HepG2 (cell line): ENCODE data around the gene ZNF248. TPM values are rescaled to one million over a fixed set of nuclear protein-coding genes. Genes with fewer than 3 reads are reported as not detected.

ENCODE experiments used
- ARID2 ChIP-seq: sonication (generic); formaldehyde crosslinking; IDR thresholded peaks from 2 replicates; pipeline ENCODE4 v1.8.1; 2022; ENCODE audit warnings: mild to moderate bottlenecking, missing genetic modification reagents, borderline replicate concordance
- ATF6 ChIP-seq: sonication (generic); formaldehyde crosslinking; conservative IDR thresholded peaks from 2 replicates; pipeline ENCODE4 v1.4.0; 2020; ENCODE audit warnings: missing genetic modification reagents
- CREB3 ChIP-seq: sonication (generic); formaldehyde crosslinking; IDR thresholded peaks from 2 replicates; pipeline ENCODE4 v1.5.0; 2020; ENCODE audit warnings: missing genetic modification reagents
- FLYWCH1 ChIP-seq: sonication (generic); formaldehyde crosslinking; IDR thresholded peaks from 2 replicates; pipeline ENCODE4 v1.8.1; 2023; ENCODE audit warnings: mild to moderate bottlenecking, missing genetic modification reagents
- FUBP1 ChIP-seq: sonication (generic); formaldehyde crosslinking; IDR thresholded peaks from 2 replicates; pipeline ENCODE4 v1.5.1; 2020; ENCODE audit warnings: missing genetic modification reagents, mild to moderate bottlenecking, borderline replicate concordance
- IRF1 ChIP-seq: sonication (generic); formaldehyde crosslinking; IDR thresholded peaks from 2 replicates; pipeline ENCODE4 v1.4.0; 2020; ENCODE audit warnings: low read depth, mild to moderate bottlenecking, missing genetic modification reagents
- NFE2L1 ChIP-seq: sonication (generic); formaldehyde crosslinking; IDR thresholded peaks from 2 replicates; pipeline ENCODE4 v1.4.0; 2020; ENCODE audit warnings: missing genetic modification reagents, mild to moderate bottlenecking, borderline replicate concordance
- SOX13 ChIP-seq, 3 experiments: fragments of 450-650 bp in 1 of 3; sonication (generic) in 1 of 3; formaldehyde crosslinking in 1 of 3; IDR thresholded peaks in 2 of 3; conservative IDR thresholded peaks in 1 of 3; 2 replicates each; pipeline versions ENCODE4 v1.5.0 to v1.6.1; 2016 to 2020; ENCODE audit warnings: antibody characterized with exemption in 1 of 3, mild to moderate bottlenecking in 1 of 3, missing compliant biosample characterization in 1 of 3, missing genetic modification reagents in 1 of 3, moderate library complexity in 1 of 3
- SOX5 ChIP-seq: IDR thresholded peaks from 2 replicates; pipeline ENCODE4 v1.6.1; 2016; ENCODE audit warnings: borderline replicate concordance
- THYN1 ChIP-seq: sonication (generic); formaldehyde crosslinking; IDR thresholded peaks from 2 replicates; pipeline ENCODE4 v1.8.1; 2023; ENCODE audit warnings: low read depth, mild to moderate bottlenecking, moderate library complexity, missing genetic modification reagents, borderline replicate concordance
- TMF1 ChIP-seq: sonication (generic); formaldehyde crosslinking; IDR thresholded peaks from 2 replicates; pipeline ENCODE4 v1.8.1; 2022; ENCODE audit warnings: low read depth, missing genetic modification reagents
- YEATS4 ChIP-seq: sonication (generic); formaldehyde crosslinking; IDR thresholded peaks from 2 replicates; pipeline ENCODE4 v1.4.0; 2020; ENCODE audit warnings: missing genetic modification reagents, borderline replicate concordance
- ZC3H13 ChIP-seq: sonication (generic); formaldehyde crosslinking; IDR thresholded peaks from 2 replicates; pipeline ENCODE4 v1.8.1; 2023; ENCODE audit warnings: mild to moderate bottlenecking, missing genetic modification reagents, moderate library complexity
- ZNF20 ChIP-seq: sonication (generic); formaldehyde crosslinking; IDR thresholded peaks from 2 replicates; pipeline ENCODE4 v1.4.0; 2020; ENCODE audit warnings: mild to moderate bottlenecking, moderate library complexity, missing genetic modification reagents
- ZNF234 ChIP-seq: sonication (generic); formaldehyde crosslinking; conservative IDR thresholded peaks from 2 replicates; pipeline ENCODE4 v1.5.1; 2020; ENCODE audit warnings: mild to moderate bottlenecking, missing genetic modification reagents
- ZNF276 ChIP-seq: sonication (generic); formaldehyde crosslinking; IDR thresholded peaks from 2 replicates; pipeline ENCODE4 v1.4.0; 2020; ENCODE audit warnings: mild to moderate bottlenecking, low read depth, missing genetic modification reagents
- ZNF33A ChIP-seq: sonication (generic); formaldehyde crosslinking; IDR thresholded peaks from 2 replicates; pipeline ENCODE4 v1.5.1; 2020; ENCODE audit warnings: missing genetic modification reagents, mild to moderate bottlenecking, moderate library complexity, borderline replicate concordance
- ZNF354B ChIP-seq: sonication (generic); formaldehyde crosslinking; IDR thresholded peaks from 2 replicates; pipeline ENCODE4 v1.8.0; 2022; ENCODE audit warnings: mild to moderate bottlenecking, missing genetic modification reagents
- ZNF430 ChIP-seq: sonication (generic); formaldehyde crosslinking; IDR thresholded peaks from 2 replicates; pipeline ENCODE4 v1.9.0; 2021; ENCODE audit warnings: mild to moderate bottlenecking, missing genetic modification reagents
- polyA plus RNA-seq, 8 experiments: library from polyadenylated mRNA; depleted of rRNA in 3 of 8; stranded (reverse) in 7 of 8; unstranded in 1 of 8; fragments of >200 nt; fragmentation: Illumina TruSeq in 4 of 8; extraction: Trizol in 4 of 8; gene quantifications; 2 replicates each; pipeline versions ENCODE4 v1.2.1 to v1.2.3, GENCODE V29; 2011 to 2016; ENCODE audit warnings: low read depth in 4 of 8, missing spikeins in 1 of 8, mixed read lengths in 1 of 8; ENCODE audit not compliant: insufficient read depth in 1 of 8
- total RNA-seq, 5 experiments: library from RNA; depleted of rRNA; stranded (reverse); fragments of >200 nt; fragmentation: Illumina TruSeq; extraction: Trizol; gene quantifications; 2 replicates each; pipeline ENCODE4 v1.2.3, GENCODE V29; 2016; ENCODE audit warnings: low read depth in 1 of 5

ZNF248 gene
- total and polyA plus RNA-seq, 2 of the 13 experiments (the other 11 are each of a cell fraction or from before 2014, with no cell fraction given) = 12.8 to 13.3 TPM

- TF ChIP-seq TMF1 (CRISPR knock-in tag) (peak; percentile 55; the same call in 1 of the 2 replicates), ZNF33A (CRISPR knock-in tag) (no peak), ZNF20 (no peak), ARID2 (peak; percentile 67; the same call in 1 of the 2 replicates), SOX13 (IDR thresholded peaks at IDR 0.05) (peak; percentile 56), SOX13 (CRISPR knock-in tag; conservative IDR thresholded peaks at IDR 0.05 in 1 of 2, IDR thresholded peaks at IDR 0.05 in 1 of 2) (peak in 1 of 2 experiments; percentile 51; a peak in 2 of 4 replicates), FLYWCH1 (CRISPR knock-in tag) (peak; percentile 82; the same call in 1 of the 2 replicates), ZNF234 (0 out of 2 replicates have a peak, but pooled peaks have one; percentile 67), ZC3H13 (CRISPR knock-in tag) (peak; percentile 96), ZNF430 (CRISPR knock-in tag) (peak; percentile 98), NFE2L1 (0 out of 2 replicates have a peak, but pooled peaks have one; percentile 54), SOX5 (peak; percentile 41; the same call in 1 of the 2 replicates), THYN1 (CRISPR knock-in tag) (no peak), ATF6 (CRISPR knock-in tag) (peak; percentile 83; the same call in 1 of the 2 replicates), CREB3 (CRISPR knock-in tag) (0 out of 2 replicates have a peak, but pooled peaks have one; percentile 91), IRF1 (CRISPR knock-in tag) (no peak), FUBP1 (no peak; the same call in 1 of the 2 replicates), ZNF354B (CRISPR knock-in tag) (no peak), YEATS4 (CRISPR knock-in tag) (peak; percentile 83), ZNF276 (peak; percentile 66; the same call in 1 of the 2 replicates)
Measured at GRCh38 chr10:37857287-37858211, at the start of gene ZNF248 (continued).
